GM23248 (cell line): ENCODE data around the gene ITGB2. TPM values are rescaled to one million over a fixed set of nuclear protein-coding genes. Genes with fewer than 3 reads are reported as not detected.
A peak's percentile ranks its signal among the peaks of the same experiment; 100 is the strongest.

ENCODE experiments used
- DNase-seq: peaks from one replicate; pipeline ENCODE4 v3.0.0-alpha.2; 2015
- H2AFZ ChIP-seq: fragments of 200-600 bp; sonication (generic); 2 replicates; pipeline ENCODE4 v1.6.1; 2016; ENCODE audit warnings: antibody characterized with exemption
- H3F3A ChIP-seq: fragments of 200-600 bp; sonication (generic); 2 replicates; pipeline ENCODE4 v1.6.1; 2016; ENCODE audit warnings: mild to moderate bottlenecking, antibody characterized with exemption, mixed run types; ENCODE audit not compliant: insufficient read depth
- H3K27ac ChIP-seq: fragments of 200-600 bp; sonication (generic); 2 replicates; pipeline ENCODE4 v1.5.1; 2016; ENCODE audit warnings: mild to moderate bottlenecking
- H3K27me3 ChIP-seq: fragments of 200-600 bp; sonication (generic); replicated peaks from 2 replicates; pipeline ENCODE4 v1.6.1; 2016; ENCODE audit warnings: mild to moderate bottlenecking; ENCODE audit not compliant: insufficient read depth
- H3K36me3 ChIP-seq: fragments of 200-600 bp; sonication (generic); 2 replicates; pipeline ENCODE4 v1.6.1; 2016; ENCODE audit warnings: low read depth, mild to moderate bottlenecking
- H3K4me1 ChIP-seq: fragments of 200-600 bp; sonication (generic); 2 replicates; pipeline ENCODE4 v1.6.1; 2016; ENCODE audit warnings: mild to moderate bottlenecking; ENCODE audit not compliant: insufficient read depth
- H3K4me2 ChIP-seq: fragments of 200-600 bp; sonication (generic); one replicate; pipeline ENCODE4 v1.6.1; 2016; ENCODE audit warnings: mild to moderate bottlenecking; ENCODE audit not compliant: unreplicated experiment
- H3K4me3 ChIP-seq: fragments of 200-600 bp; sonication (generic); 2 replicates; pipeline ENCODE4 v1.5.1; 2016; ENCODE audit warnings: mild to moderate bottlenecking
- H3K79me2 ChIP-seq: fragments of 200-600 bp; sonication (generic); 2 replicates; pipeline ENCODE4 v1.6.1; 2016; ENCODE audit warnings: mild to moderate bottlenecking; ENCODE audit not compliant: insufficient read depth
- H3K9ac ChIP-seq: fragments of 200-600 bp; sonication (generic); 2 replicates; pipeline ENCODE4 v1.6.1; 2016; ENCODE audit warnings: mild to moderate bottlenecking
- H3K9me2 ChIP-seq: fragments of 200-600 bp; sonication (generic); 2 replicates; pipeline ENCODE4 v1.6.1; 2016; ENCODE audit warnings: mixed run types, mild to moderate bottlenecking, moderate library complexity; ENCODE audit not compliant: insufficient read depth
- H3K9me3 ChIP-seq: fragments of 200-600 bp; sonication (generic); one replicate; pipeline ENCODE4 v1.6.1; 2017; ENCODE audit warnings: low read depth
- H4K20me1 ChIP-seq: fragments of 200-600 bp; sonication (generic); 2 replicates; pipeline ENCODE4 v1.6.0; 2016; ENCODE audit not compliant: insufficient read depth
- EZH2 ChIP-seq: fragments of 200-600 bp; sonication (generic); IDR thresholded peaks from 2 replicates; pipeline ENCODE4 v1.6.1; 2018; ENCODE audit warnings: antibody characterized with exemption, mild to moderate bottlenecking; ENCODE audit not compliant: insufficient read depth, poor library complexity, severe bottlenecking
- EZH2phosphoT487 ChIP-seq: fragments of 200-600 bp; sonication (generic); IDR thresholded peaks from 2 replicates; pipeline ENCODE4 v1.6.1; 2018; ENCODE audit warnings: antibody characterized with exemption, moderate library complexity, mild to moderate bottlenecking, low read depth; ENCODE audit not compliant: insufficient read depth
- WGBS, 2 experiments: methylation state at CpG; one replicate each; pipeline ENCODE4 v1.1.6; 2015 to 2017; ENCODE audit warnings: low lambda C conversion rate in 2 of 2, low coverage in 1 of 2; ENCODE audit errors: missing lambda C conversion rate in 2 of 2; 5-methylcytosine and 5-hydroxymethylcytosine counted together
- in situ Hi-C: fragments of 300-500 bp; cut with MboI; formaldehyde crosslinking; loops from 2 replicates; pipeline ENCODE4 v1.15.0; 2020
- polyA plus RNA-seq: library from polyadenylated mRNA; unstranded; fragments of >200 nt; fragmentation: Nextera tagmentation; extraction: Ambion mirVana; gene quantifications from 2 replicates; pipeline ENCODE4 v1.2.1, GENCODE V29; 2016
- total RNA-seq: library from RNA; depleted of rRNA; stranded (reverse); fragments of >200 nt; shearing (Covaris generic); gene quantifications from 2 replicates; pipeline ENCODE4 v1.2.3, GENCODE V29; 2014

ITGB2 gene
- total and polyA plus RNA-seq, 2 experiments from 2014 or later, result 1.3 to 2.2 TPM

- in situ Hi-C loops, result no loop called here
- no peaks in the 10 kb centered on the region for H3K27me3 ChIP-seq
- TF ChIP-seq EZH2phosphoT487 (no peak), EZH2 (no peak)
- H3K4me2 ChIP-seq, result no peak overlapping the region
- H3K4me3 ChIP-seq, result no peak overlapping the region
- DNase-seq, result no peak
- no peaks in the 10 kb centered on the region for H3F3A ChIP-seq
- no peaks in the 10 kb centered on the region for H3K79me2 ChIP-seq
- no peaks in the 10 kb centered on the region; the same call in 1 of the 2 replicates for H3K4me1 ChIP-seq
- no peak overlapping the region for H2AFZ ChIP-seq
- no peak overlapping the region for H3K27ac ChIP-seq
- H3K9ac ChIP-seq, result no peak overlapping the region
- no peaks in the 10 kb centered on the region for H3K9me3 ChIP-seq
- 96% methylated on average over 19 to 21 of the region's 21 CpGs for WGBS, 2 experiments
- no peaks in the 10 kb centered on the region for H3K9me2 ChIP-seq
- no peaks in the 10 kb centered on the region for H4K20me1 ChIP-seq
- H3K36me3 ChIP-seq, result no peaks in the 10 kb centered on the region
Observed at GRCh38 chr21:44908908-44909307, 11.8 kb downstream of the ITGB2 start.

- H3K9me2 ChIP-seq, result no peaks in the 10 kb centered on the region
- no peaks in the 10 kb centered on the region for H3K36me3 ChIP-seq
- no peak overlapping the region for H3K27ac ChIP-seq
- in situ Hi-C loops, result no loop called here
- H3K9me3 ChIP-seq, result no peaks in the 10 kb centered on the region
- H3K79me2 ChIP-seq, result no peaks in the 10 kb centered on the region
- H2AFZ ChIP-seq, result 0 out of 2 replicates have a peak overlapping the region, but pooled peaks have one; percentile 19
- peak overlapping the region; percentile 41 for H3K4me2 ChIP-seq
- TF ChIP-seq EZH2 (no peak), EZH2phosphoT487 (no peak)
- H3F3A ChIP-seq, result no peaks in the 10 kb centered on the region
- 42 to 51% methylated on average over 25 of the region's 25 CpGs for WGBS, 2 experiments
- no peaks in the 10 kb centered on the region for H3K27me3 ChIP-seq
- H4K20me1 ChIP-seq, result no peaks in the 10 kb centered on the region
- peak overlapping the region; percentile 37; the same call in 1 of the 2 replicates for H3K4me3 ChIP-seq
- H3K4me1 ChIP-seq, result no peaks in the 10 kb centered on the region; the same call in 1 of the 2 replicates
- no peak overlapping the region for H3K9ac ChIP-seq
- peak; percentile 50 for DNase-seq
Observed at GRCh38 chr21:44907966-44908895, 12.5 kb downstream of the ITGB2 start.

- Histone ChIP-seq H4K20me1 (no peaks in the 10 kb centered on the region), H3K79me2 (no peaks in the 10 kb centered on the region), H3F3A (no peaks in the 10 kb centered on the region), H3K9ac (no peak overlapping the region), H3K9me3 (no peaks in the 10 kb centered on the region), H3K4me1 (no peaks in the 10 kb centered on the region; the same call in 1 of the 2 replicates), H3K4me2 (no peak overlapping the region), H3K27ac (no peak overlapping the region), H2AFZ (0 out of 2 replicates have a peak overlapping the region, but pooled peaks have one; percentile 19), H3K9me2 (no peaks in the 10 kb centered on the region), H3K4me3 (no peak overlapping the region), H3K36me3 (no peaks in the 10 kb centered on the region), H3K27me3 (no peaks in the 10 kb centered on the region)
- in situ Hi-C loops, result no loop called here
- WGBS, 2 experiments, result 61 to 63% methylated on average over 16 of the region's 16 CpGs
- no peak for TF ChIP-seq EZH2
- no peak for TF ChIP-seq EZH2phosphoT487
- DNase-seq, result no peak
Observed at GRCh38 chr21:44907225-44907965, 13.3 kb downstream of the ITGB2 start.

GRCh38 chr21:44905728-44906090, 15.0 kb downstream of the ITGB2 start:
- no peak overlapping the region for H3K27ac ChIP-seq
- TF ChIP-seq EZH2 (no peak), EZH2phosphoT487 (no peak)
- WGBS, 2 experiments, result 71 to 77% methylated on average over 2 to 7 of the region's 7 CpGs
- H3K9ac ChIP-seq, result no peak overlapping the region
- H3K9me2 ChIP-seq, result no peaks in the 10 kb centered on the region
- no peaks in the 10 kb centered on the region for H3K36me3 ChIP-seq
- H3F3A ChIP-seq, result no peaks in the 10 kb centered on the region; the same call in 1 of the 2 replicates
- H3K9me3 ChIP-seq, result no peaks in the 10 kb centered on the region
- in situ Hi-C loops, result no loop called here
- no peaks in the 10 kb centered on the region for H3K79me2 ChIP-seq
- no peak overlapping the region for H3K4me3 ChIP-seq
- no peak for DNase-seq
- no peaks in the 10 kb centered on the region for H3K27me3 ChIP-seq
- no peak overlapping the region for H3K4me2 ChIP-seq
- H2AFZ ChIP-seq, result no peak overlapping the region
- H4K20me1 ChIP-seq, result no peaks in the 10 kb centered on the region
- H3K4me1 ChIP-seq, result no peaks in the 10 kb centered on the region; the same call in 1 of the 2 replicates
